ENCODE data around the gene EPHA3.
"Not testable (repeated sequence)": the region's sequence is repeated elsewhere in the genome, so short reads cannot be mapped to it uniquely, and the experiment has no call there.

EPHA3 gene

GRCh38 chr3:89297199-89297598 is 189.8 kb downstream of the EPHA3 start:
- DNase-seq: no peak

GRCh38 chr3:89300526-89300925 is 193.1 kb downstream of the EPHA3 start:
- no peak for DNase-seq

GRCh38 chr3:89300981-89301380 is 193.6 kb downstream of the EPHA3 start:
- no peak for DNase-seq

GRCh38 chr3:89303701-89304100 is 196.3 kb downstream of the EPHA3 start:
- no peak for DNase-seq

GRCh38 chr3:89306540-89306939 is 199.1 kb downstream of the EPHA3 start:
- DNase-seq: no peak

GRCh38 chr3:89311581-89311980 is 204.2 kb downstream of the EPHA3 start:
- no peak for DNase-seq

GRCh38 chr3:89312141-89312540 is 204.7 kb downstream of the EPHA3 start:
- DNase-seq: no peak

- DNase-seq: no peak
Measured at GRCh38 chr3:89314454-89315098, 207.2 kb downstream of the EPHA3 start.

- no peak for DNase-seq
Measured at GRCh38 chr3:89315750-89316470, 208.5 kb downstream of the EPHA3 start.

GRCh38 chr3:89320186-89320585 is 212.8 kb downstream of the EPHA3 start:
- no peak for DNase-seq

GRCh38 chr3:89326997-89327396 is 219.6 kb downstream of the EPHA3 start:
- DNase-seq: no peak

- no peak for DNase-seq
Measured at GRCh38 chr3:89332386-89332785, 225.0 kb downstream of the EPHA3 start.

GRCh38 chr3:89332793-89333192 is 225.4 kb downstream of the EPHA3 start:
- DNase-seq: no peak

GRCh38 chr3:89335693-89336092 is 228.3 kb downstream of the EPHA3 start:
- DNase-seq: no peak

- DNase-seq: no peak
Measured at GRCh38 chr3:89340408-89340807, 233.0 kb downstream of the EPHA3 start.

GRCh38 chr3:89344076-89344475 is 236.7 kb downstream of the EPHA3 start:
- no peak for DNase-seq

GRCh38 chr3:89350935-89351334 is 243.5 kb downstream of the EPHA3 start:
- not testable (repeated sequence) for DNase-seq

GRCh38 chr3:89353465-89353864 is 246.0 kb downstream of the EPHA3 start:
- no peak for DNase-seq

- no peak for DNase-seq
Measured at GRCh38 chr3:89358281-89358680, 250.9 kb downstream of the EPHA3 start.

GRCh38 chr3:89360156-89360555 is 252.7 kb downstream of the EPHA3 start:
- no peak for DNase-seq

GRCh38 chr3:89362496-89362895 is 255.1 kb downstream of the EPHA3 start:
- DNase-seq: no peak

GRCh38 chr3:89363171-89363570 is 255.8 kb downstream of the EPHA3 start:
- DNase-seq: no peak

GRCh38 chr3:89364314-89364713 is 256.9 kb downstream of the EPHA3 start:
- DNase-seq: no peak

GRCh38 chr3:89367166-89367565 is 259.7 kb downstream of the EPHA3 start:
- DNase-seq: no peak

- no peak for DNase-seq
Measured at GRCh38 chr3:89368846-89369245, 261.4 kb downstream of the EPHA3 start.
